HL-60 (cell line): ENCODE results near the gene CLDN14.

Experiments
- DNase-seq, 2 experiments: peaks; one replicate each; pipeline ENCODE4 v3.0.0-alpha.2; 2010 to 2020; ENCODE audit warnings: low read depth in 1 of 2, low spot score in 1 of 2
- H3K27ac ChIP-seq: fragments of 250-450 bp; sonication (Bioruptor Pico); replicated peaks from 2 replicates; pipeline ENCODE4 v1.5.1; 2020; ENCODE audit warnings: mild to moderate bottlenecking, moderate library complexity
- H3K27me3 ChIP-seq: fragments of 250-450 bp; sonication (Bioruptor Pico); 2 replicates; pipeline ENCODE4 v1.5.1; 2021; ENCODE audit warnings: mild to moderate bottlenecking, moderate library complexity; ENCODE audit not compliant: insufficient read depth, poor library complexity, severe bottlenecking
- H3K4me3 ChIP-seq: replicated peaks from 2 replicates; pipeline ENCODE4 v1.5.1; 2011; ENCODE audit warnings: mild to moderate bottlenecking, control low read depth, low read length; ENCODE audit not compliant: insufficient read depth
- GABPA ChIP-seq: IDR thresholded peaks from 2 replicates; pipeline ENCODE4 v1.6.1; 2012; ENCODE audit warnings: low read depth
- POLR2AphosphoS5 ChIP-seq: IDR thresholded peaks from 2 replicates; pipeline ENCODE4 v1.6.1; 2012; ENCODE audit warnings: low read depth
- SPI1 ChIP-seq: IDR thresholded peaks from 2 replicates; pipeline ENCODE4 v1.6.1; 2012; ENCODE audit warnings: low read depth, mild to moderate bottlenecking, borderline replicate concordance
- TF ChIP-seq, protein P1 (sequence below): IDR thresholded peaks from one replicate; pipeline ENCODE4 v1.5.1; 2011; ENCODE audit warnings: low read length, control low read depth, inconsistent platforms; ENCODE audit not compliant: insufficient read depth
- TF ChIP-seq, protein P2 (sequence below): IDR thresholded peaks from 2 replicates; pipeline ENCODE4 v1.6.1; 2012; ENCODE audit warnings: low read depth; ENCODE audit not compliant: insufficient replicate concordance

Gene CLDN14

DNA sequence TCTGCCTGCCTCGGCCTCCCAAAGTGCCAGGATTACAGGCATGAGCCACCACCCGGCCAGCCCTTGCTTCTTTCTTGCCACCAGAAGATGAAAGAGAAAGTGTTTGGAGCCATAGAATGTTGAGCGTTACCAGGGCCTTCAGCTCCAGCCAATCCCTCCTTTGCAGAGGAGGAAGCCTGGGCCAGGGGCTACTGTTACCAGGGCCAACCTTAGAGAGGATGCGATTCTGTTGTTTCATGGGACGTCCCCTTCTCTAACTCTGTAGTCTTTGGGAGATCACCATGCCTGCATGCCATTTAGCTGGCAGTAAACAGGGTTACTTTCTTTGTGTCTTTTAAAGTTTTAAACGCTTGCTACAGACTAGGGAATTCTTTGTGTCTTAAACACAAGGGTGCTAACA, 45.8 kb downstream of the CLDN14 start:
- no peaks in the 10 kb centered on the region for H3K27me3 ChIP-seq
- TF ChIP-seq, protein P1, sequence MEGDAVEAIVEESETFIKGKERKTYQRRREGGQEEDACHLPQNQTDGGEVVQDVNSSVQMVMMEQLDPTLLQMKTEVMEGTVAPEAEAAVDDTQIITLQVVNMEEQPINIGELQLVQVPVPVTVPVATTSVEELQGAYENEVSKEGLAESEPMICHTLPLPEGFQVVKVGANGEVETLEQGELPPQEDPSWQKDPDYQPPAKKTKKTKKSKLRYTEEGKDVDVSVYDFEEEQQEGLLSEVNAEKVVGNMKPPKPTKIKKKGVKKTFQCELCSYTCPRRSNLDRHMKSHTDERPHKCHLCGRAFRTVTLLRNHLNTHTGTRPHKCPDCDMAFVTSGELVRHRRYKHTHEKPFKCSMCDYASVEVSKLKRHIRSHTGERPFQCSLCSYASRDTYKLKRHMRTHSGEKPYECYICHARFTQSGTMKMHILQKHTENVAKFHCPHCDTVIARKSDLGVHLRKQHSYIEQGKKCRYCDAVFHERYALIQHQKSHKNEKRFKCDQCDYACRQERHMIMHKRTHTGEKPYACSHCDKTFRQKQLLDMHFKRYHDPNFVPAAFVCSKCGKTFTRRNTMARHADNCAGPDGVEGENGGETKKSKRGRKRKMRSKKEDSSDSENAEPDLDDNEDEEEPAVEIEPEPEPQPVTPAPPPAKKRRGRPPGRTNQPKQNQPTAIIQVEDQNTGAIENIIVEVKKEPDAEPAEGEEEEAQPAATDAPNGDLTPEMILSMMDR = no peak
- TF ChIP-seq, protein P2, sequence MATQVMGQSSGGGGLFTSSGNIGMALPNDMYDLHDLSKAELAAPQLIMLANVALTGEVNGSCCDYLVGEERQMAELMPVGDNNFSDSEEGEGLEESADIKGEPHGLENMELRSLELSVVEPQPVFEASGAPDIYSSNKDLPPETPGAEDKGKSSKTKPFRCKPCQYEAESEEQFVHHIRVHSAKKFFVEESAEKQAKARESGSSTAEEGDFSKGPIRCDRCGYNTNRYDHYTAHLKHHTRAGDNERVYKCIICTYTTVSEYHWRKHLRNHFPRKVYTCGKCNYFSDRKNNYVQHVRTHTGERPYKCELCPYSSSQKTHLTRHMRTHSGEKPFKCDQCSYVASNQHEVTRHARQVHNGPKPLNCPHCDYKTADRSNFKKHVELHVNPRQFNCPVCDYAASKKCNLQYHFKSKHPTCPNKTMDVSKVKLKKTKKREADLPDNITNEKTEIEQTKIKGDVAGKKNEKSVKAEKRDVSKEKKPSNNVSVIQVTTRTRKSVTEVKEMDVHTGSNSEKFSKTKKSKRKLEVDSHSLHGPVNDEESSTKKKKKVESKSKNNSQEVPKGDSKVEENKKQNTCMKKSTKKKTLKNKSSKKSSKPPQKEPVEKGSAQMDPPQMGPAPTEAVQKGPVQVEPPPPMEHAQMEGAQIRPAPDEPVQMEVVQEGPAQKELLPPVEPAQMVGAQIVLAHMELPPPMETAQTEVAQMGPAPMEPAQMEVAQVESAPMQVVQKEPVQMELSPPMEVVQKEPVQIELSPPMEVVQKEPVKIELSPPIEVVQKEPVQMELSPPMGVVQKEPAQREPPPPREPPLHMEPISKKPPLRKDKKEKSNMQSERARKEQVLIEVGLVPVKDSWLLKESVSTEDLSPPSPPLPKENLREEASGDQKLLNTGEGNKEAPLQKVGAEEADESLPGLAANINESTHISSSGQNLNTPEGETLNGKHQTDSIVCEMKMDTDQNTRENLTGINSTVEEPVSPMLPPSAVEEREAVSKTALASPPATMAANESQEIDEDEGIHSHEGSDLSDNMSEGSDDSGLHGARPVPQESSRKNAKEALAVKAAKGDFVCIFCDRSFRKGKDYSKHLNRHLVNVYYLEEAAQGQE = no peak
- H3K4me3 ChIP-seq = no peak overlapping the region
- DNase-seq = no peak
- no peak overlapping the region for H3K27ac ChIP-seq

DNA sequence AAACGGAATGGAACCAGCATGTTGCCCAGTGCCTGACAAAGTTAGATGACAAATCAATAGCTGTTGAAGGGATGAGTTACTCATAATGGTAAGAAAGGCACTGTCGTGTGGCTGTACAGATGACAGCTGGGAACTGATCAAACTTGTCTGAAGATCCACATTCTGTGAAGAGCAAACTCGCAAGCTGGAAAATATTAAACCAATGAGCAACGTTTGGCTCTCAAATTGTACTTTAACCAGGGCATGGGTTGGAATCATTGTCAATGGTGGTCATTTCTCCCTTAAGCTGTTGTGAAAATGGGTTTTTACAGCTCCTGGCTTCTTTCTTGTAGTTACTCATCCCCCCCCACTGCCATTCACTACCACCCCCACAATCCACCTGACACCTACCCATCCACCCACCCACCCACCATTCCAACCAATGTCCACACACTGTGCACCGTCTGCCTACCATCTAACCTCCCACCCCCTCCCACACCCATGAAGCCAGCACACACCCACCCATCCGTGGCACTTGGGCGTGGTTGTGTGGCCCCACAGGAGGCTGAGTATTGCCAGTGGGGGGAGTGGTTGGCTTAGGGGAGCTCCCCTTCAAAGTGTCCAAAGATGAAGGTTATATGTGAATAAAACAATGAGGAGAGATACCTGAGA, 46.7 kb downstream of the CLDN14 start:
- no peak overlapping the region for H3K4me3 ChIP-seq
- TF ChIP-seq GABPA (no peak), SPI1 (no peak), POLR2AphosphoS5 (no peak)
- TF ChIP-seq, protein P2 = no peak
- TF ChIP-seq, protein P1 = no peak
- no peak for DNase-seq
- H3K27ac ChIP-seq = no peak overlapping the region
- H3K27me3 ChIP-seq = no peaks in the 10 kb centered on the region

DNA sequence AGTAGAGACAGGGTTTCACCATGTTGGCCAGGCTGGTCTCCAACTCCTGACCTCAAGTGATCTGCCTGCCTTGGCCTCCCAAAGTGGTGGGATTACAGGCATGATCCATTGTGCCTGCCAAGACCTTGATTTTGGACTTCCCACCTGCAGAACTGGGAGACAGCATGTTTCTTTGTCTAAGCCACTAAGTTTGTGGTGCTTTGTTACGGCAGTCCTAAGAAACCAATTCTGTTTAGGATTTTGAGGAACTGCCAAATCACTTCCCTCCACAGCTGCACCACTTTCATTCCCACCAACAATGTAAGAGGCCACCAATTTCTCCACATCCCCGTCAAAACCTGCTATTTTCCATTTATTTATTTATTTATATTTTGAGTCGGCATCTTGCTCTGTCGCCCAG, 48.7 kb downstream of the CLDN14 start:
- Histone ChIP-seq H3K27me3 (no peaks in the 10 kb centered on the region), H3K27ac (no peak overlapping the region), H3K4me3 (no peak overlapping the region)
- DNase-seq = no peak
- TF ChIP-seq SPI1 (peak; percentile 87), GABPA (no peak), POLR2AphosphoS5 (no peak)
- TF ChIP-seq, protein P2 = no peak

DNA sequence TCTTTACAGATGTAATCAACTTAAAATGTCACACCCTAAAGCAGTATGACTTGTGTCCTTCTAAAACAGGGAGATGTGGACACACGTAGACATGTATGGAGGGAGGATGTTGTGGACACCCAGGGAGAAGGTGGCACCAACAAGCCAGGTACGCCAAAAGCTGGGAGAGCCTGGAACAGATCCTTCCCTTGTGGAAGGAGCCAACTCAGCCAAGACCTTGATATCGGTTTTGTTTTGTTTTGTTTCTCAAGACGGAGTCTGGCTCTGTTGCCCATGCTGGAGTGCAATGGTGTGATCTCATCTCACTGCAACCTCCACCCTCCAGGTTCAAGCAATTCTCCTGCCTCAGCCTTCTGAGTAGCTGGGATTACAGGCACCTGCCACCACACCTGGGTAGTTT, 49.1 kb downstream of the CLDN14 start:
- Histone ChIP-seq H3K27me3 (no peaks in the 10 kb centered on the region), H3K4me3 (no peak overlapping the region), H3K27ac (no peak overlapping the region)
- TF ChIP-seq, protein P2 = no peak
- no peak for TF ChIP-seq SPI1
- no peak for DNase-seq
